NB4 (cell line): ENCODE data around the gene CP.
A peak's percentile ranks its signal among the peaks of the same experiment; 100 is the strongest.

ENCODE experiments used
- DNase-seq: peaks from one replicate; pipeline ENCODE4 v3.0.0; 2010; ENCODE audit warnings: low read depth
- H3K4me3 ChIP-seq: one replicate; pipeline ENCODE4 v1.5.1; 2011; ENCODE audit warnings: mild to moderate bottlenecking, low read depth, low read length, moderate library complexity
- CTCF ChIP-seq: IDR thresholded peaks from one replicate; pipeline ENCODE4 v1.5.1; 2012; ENCODE audit warnings: low read depth, low read length
- MAX ChIP-seq: IDR thresholded peaks from 2 replicates; pipeline ENCODE4 v1.6.1; 2011; ENCODE audit warnings: low read depth, low read length
- MYC ChIP-seq: IDR thresholded peaks from 2 replicates; pipeline ENCODE4 v1.6.1; 2011; ENCODE audit warnings: low read depth, low read length
- POLR2A ChIP-seq: IDR thresholded peaks from 2 replicates; pipeline ENCODE4 v1.6.1; 2011; ENCODE audit warnings: mild to moderate bottlenecking; ENCODE audit not compliant: insufficient read length; ENCODE audit errors: extremely low read depth

CP gene

GRCh38 chr3:149186721-149187120, 34.9 kb downstream of the CP start:
- no peak overlapping the region for H3K4me3 ChIP-seq
- TF ChIP-seq MYC (no peak), POLR2A (no peak), MAX (no peak), CTCF (no peak)
- DNase-seq, result no peak

GRCh38 chr3:149186219-149186618, 35.4 kb downstream of the CP start:
- DNase-seq, result no peak
- H3K4me3 ChIP-seq, result no peak overlapping the region
- TF ChIP-seq POLR2A (no peak), MAX (no peak), MYC (no peak), CTCF (no peak)

GRCh38 chr3:149181182-149181581, 40.4 kb downstream of the CP start:
- no peak for DNase-seq
- TF ChIP-seq CTCF, result no peak
- TF ChIP-seq POLR2A, result no peak
- TF ChIP-seq MYC, result no peak
- TF ChIP-seq MAX, result no peak
- H3K4me3 ChIP-seq, result no peak overlapping the region

GRCh38 chr3:149180057-149180573, 41.5 kb downstream of the CP start:
- H3K4me3 ChIP-seq, result no peak overlapping the region
- TF ChIP-seq MAX (peak; percentile 97), POLR2A (no peak), CTCF (no peak), MYC (peak; percentile 99)
- DNase-seq, result peak; percentile 96

- TF ChIP-seq POLR2A (no peak), MYC (no peak), MAX (no peak), CTCF (no peak)
- DNase-seq, result no peak
- H3K4me3 ChIP-seq, result no peak overlapping the region
Measured at GRCh38 chr3:149179220-149179619, 42.4 kb downstream of the CP start.
